ENCODE data around the gene HDGFL3.

GRCh38 chr15:83185561-83185960 lies 22.1 kb downstream of the HDGFL3 start:
- TF ChIP-seq TAF1 (IDR thresholded peaks at IDR 0.05; ENCODE audit: low read depth) (no peak), MAX (IDR thresholded peaks at IDR 0.05) (no peak), EP300 (IDR thresholded peaks at IDR 0.05; ENCODE audit: borderline replicate concordance) (no peak), YY1 (IDR thresholded peaks at IDR 0.05; ENCODE audit: low read depth) (no peak), RAD21 (IDR thresholded peaks at IDR 0.05; ENCODE audit: low read depth) (no peak), TEAD4 (IDR thresholded peaks at IDR 0.05) (no peak), FOXM1 (IDR thresholded peaks at IDR 0.05; ENCODE audit: borderline replicate concordance, low read depth) (no peak)
